GM18858 (cell line): Measurements from ENCODE around the gene RAD21L1.

Source experiments
- ATAC-seq: cut with Tn5 transposase; IDR thresholded peaks from one replicate; pipeline ENCODE4 v1.9.1; 2021; ENCODE audit not compliant: unreplicated experiment

RAD21L1 gene

DNA sequence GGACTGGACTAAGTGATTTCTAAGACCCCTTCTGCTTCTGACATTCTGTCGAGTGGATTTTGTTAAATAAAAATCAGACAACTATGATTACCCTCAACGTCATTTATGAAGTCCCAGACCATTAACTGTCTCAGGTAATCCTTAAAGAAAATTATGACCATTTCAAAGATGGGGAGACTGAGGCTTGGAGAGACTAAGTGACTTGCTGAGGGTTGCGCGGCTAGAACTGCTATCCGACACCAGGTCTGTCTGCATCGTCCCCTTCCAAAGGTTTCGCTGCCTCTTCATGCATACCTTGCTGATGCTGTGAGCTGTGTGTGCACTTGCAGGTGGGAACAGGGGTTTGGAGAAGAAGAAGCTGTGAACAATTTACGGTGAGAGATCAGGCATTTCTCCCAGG lies 43.4 kb downstream of the RAD21L1 start:
- no peak for ATAC-seq

DNA sequence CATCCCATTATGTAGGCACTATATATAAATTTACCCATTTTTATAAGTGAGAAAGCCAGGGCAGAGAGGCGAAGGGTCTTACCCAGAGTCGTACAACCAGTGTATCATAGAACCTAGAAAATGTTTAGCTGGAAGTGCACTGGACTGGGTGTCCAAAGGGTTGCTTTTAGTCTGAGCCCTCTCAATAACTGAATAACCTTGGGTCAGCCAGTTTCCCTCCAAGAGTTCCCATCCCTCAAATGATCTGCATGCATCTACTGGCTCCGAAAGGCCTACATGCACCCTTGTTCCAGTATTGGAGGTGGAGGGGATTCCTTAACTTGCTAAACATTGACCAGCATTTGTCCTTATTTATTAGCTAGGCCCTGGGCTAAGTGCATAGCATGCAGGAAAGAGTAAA lies 44.0 kb downstream of the RAD21L1 start:
- no peak for ATAC-seq

DNA sequence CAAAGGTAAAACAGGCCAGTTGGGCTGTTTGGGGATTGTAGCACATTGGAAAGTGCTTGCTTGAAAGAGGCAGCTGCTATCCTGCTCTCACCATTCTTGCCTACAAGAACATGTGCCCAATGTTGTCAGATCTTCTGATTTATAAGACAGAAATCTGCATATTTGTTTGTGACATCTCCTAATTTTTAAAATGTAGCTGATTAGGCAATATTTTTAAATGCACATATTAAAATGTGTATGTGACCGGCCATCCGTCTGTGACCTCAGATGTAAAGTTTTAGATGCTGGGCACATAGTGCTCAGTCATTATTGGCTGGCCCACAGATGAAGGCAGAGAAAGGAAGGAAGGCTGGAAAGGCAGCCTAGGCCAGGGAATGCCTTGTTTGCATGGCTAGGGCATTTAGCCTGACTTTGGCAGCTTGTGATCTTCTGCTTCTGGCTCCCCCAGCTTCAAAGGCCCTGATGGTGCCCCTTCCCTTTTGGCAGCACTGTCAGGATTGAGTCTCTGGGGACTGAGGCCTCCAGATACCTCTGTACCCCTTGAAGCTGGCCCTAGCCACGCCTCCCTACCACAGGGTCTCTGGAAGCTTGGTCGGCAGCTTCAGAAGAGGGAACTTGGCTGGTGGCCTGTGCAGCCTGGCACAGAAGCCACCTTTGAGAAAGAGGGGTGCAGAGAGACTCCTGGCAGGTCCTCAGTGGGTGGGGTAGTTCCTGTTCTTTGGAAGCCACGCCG lies 46.7 kb downstream of the RAD21L1 start:
- ATAC-seq, result no peak

- no peak for ATAC-seq
Measured at GRCh38 chr20:1273366-1273765, 47.5 kb downstream of the RAD21L1 start.

DNA sequence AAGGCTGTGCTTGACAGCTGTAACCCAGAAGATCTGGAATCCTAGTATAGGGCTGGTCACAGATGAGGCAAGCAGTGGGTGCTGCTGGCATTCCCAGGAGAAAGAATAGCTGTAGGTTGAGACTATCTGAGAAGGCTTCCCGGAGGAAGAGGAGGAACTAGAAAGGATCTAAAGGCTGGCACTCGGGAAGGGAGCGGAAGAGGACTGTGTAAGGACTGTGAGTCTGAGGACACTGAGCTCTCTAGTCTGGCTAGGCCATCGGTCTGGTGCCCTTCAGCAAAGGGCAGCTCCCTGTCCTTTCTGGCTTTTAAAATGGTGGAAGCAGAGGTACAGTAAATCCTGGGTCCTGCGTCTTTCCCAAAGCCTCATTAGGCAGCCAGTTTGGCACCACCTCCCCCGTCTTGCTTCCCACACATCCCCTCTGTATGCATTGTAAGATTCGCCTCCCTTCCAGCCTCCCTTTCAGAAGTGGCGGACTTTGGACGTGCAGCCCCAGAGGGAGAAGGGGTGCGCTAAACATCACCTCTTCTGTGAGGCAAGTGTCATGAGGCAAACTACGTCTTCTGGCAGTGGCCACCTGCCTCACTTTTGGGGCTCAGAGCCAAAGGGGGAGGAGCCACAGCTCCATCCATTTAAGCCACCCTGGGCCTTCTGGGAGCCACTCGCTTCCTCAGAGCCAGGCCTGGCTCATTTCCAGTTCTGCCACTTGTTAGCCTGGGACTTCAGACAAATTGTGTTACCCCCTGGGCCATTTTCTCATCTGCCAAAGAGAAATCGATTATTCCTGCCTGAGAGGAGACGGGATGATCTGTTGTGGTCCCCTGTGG lies 48.9 kb downstream of the RAD21L1 start:
- ATAC-seq, result no peak

DNA sequence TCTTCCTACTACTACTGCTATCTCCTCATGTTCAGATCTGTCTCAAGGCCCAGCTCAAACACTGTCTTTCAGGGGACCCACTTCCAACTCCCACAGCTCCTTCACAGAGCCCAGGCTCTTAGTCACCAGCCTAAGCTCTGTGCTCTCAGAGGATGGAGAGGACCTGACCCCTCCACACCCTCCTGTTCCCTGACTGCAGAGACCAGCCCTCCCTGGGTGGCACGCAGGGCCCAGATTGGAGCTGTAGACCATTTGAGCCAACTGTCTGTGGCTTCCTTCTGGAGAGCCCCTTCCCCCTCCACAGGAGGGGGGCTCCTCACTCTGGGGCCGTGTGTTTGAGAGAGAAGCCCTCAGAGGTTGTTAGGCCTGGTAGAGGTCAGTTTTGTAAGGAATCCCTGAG lies 50.1 kb downstream of the RAD21L1 start:
- no peak for ATAC-seq

DNA sequence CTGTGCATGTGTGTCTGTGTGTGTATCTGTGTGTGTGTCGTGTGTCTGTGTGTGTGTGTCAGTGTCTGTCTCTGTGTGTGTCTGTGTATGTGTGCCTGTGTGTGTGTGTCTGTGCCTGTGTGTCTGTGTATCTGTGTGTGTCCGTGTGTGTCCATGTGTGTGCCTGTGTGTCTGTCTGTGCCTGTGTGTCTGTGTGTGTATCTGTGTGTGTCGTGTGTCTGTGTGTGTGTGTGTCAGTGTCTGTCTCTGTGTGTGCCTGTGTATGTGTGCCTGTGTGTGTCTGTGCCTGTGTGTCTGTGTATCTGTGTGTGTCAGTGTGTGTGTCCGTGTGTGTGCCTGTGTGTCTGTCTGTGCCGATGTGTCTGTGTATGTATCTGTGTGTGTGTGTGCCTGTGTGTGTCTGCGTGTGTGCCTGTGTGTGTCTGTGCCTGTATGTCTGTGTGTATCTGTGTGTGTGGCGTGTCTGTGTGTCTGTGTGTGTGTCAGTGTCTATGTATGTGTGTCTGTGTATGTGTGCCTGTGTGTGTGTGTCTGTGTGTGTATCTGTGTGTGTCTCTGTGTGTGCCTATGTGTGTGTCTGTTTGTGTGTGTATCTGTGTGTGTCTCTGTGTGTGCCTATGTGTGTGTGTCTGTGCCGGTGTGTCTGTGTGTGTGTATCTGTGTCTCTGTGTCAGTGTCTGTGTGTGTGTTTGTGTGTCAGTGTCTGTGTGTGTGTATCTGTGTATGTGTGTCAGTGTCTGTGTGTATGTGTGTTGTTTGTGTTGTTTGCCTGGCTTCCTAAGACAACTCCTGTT lies 51.9 kb downstream of the RAD21L1 start:
- ATAC-seq, result no peak

DNA sequence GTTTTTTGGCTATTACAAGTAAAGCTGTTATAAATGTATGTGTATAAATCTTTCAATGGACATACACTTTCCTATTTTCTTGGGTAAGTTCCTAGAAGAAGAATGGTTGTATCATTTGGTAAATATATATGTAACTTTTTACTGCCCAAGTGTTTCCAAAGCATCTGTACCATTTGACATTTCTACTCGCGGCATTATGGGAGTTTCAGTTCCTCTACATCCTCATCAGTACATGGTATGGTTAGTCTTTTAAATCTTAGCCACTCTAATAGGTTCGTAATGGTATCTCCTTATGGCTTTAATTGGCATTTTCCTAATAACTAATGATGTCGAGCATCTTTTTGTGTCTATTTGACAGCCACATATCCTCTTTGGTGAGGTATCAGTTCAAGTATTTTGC lies 53.1 kb downstream of the RAD21L1 start:
- ATAC-seq, result no peak

DNA sequence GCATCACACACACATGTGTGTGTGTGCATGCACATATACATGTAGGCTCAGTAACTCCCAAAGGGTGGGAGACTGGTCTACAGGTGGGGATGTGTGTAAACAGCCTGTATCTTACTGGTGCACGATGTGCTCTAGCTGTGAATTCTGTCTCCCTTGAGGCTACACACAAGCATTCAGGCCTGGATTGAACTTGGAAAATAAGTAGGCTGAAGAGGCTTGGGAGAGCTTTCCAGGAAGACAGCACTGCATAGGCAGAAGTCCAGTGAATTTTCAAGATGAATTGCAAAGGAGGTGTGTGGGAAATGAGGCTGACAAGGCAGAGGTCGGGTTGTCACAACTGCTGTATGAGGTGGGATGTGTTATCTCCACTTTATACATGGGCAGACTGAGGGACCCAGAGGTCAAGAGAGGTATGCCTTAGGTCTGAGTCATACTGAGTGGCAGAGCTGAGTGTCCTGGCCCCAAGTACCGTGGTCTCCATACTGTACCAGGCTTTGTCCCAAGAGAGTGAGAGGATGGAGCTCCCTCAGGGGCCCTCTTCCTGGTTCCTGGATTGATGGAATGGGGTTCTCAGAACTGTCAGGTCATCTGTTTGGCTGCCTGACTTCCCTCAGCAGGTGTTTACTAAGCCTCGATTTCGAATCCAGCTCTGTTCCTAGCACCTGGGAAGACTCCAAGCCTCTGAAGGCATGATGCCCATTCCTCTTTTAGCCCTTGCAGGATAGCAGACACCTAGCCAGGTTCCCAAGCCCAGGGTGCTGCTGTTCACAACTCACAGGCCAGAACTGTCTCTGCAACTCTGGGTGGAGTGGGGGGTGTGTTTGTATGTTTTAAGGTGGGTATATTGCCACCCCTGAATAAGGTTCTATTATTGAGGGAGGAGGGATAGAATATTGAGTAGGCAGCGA lies 54.6 kb downstream of the RAD21L1 start:
- ATAC-seq, result no peak

DNA sequence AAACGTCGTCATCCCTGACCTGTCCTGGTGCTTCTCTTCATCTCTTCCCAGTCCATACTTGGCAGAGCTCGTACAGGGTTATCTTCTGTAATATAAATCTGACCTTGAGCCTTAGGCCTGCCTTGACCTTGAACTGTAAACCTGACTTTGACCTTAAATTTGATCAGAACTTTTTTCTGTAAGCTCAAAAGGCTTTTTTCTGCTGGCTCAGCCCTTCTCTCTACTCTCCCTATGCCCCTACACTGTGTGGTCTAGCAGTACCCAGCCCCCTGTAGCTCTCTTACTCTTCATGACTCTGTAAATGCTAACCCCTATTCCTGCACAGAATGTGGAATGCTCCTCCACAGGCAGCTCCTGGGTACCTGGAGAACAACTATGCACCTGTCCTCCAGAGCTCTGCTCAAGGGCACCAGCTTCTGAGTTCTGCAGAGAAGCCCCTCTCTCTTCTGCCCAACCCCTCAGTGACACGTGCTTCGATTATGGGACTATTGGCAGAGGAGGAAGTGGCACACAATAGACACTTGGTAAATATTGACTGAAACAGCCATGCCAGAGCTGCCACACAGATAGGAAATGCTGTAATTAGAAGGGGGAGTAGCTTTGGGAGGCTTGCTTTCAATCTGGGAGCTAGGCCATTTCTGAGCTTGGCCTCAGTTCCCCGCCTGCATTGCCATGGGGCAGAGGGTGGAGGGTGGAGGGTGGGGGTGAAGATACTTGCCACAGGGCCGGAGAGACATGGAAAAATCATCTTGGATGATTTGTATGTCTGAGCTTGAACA lies 55.6 kb downstream of the RAD21L1 start:
- ATAC-seq, result no peak

- no peak for ATAC-seq
Measured at GRCh38 chr20:1282966-1283365, 57.1 kb downstream of the RAD21L1 start.

DNA sequence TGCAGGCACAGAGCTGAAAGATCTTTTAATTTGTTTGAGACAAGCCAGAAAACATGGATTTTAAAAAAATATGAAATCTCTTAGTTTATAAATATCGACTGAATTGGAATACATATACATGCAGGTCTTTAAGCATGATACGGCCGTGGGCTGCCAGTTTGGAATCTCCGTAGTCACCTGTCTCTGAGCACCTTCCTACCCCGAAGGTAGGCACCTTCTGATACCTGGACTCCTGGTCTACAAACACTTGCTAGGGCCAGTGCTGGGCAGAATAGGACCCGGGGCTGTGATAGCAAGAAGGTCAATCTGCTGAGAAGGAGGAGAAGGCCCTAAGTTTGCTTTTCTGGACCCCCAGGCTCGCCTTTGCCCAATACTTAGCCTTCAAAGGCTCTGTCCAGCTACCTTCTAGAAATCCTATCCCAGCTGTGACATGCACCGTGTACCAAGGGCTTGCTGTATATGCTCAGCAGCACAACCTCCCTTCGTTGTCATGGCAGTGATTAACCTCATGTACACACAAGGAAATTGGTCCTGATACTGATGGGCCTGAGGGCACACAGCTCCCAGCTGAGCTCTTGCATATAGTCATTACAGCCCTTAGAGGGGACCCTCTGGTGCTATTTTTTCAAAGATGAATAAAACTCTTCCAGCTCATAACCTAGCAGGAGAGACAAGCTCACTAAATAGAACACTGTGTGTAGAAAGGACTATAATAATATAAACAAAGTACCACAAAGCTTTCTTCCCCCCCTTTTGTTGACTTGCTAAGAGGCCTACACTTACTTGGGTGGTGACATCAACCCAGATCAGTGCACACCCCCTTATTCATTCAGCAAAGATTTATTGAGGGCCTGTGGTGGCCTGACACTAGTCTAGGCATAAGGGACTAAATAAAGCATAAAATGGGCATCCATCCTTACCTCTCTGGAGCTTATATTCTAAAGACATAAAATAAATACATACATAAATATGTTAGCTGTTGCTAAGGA lies 58.0 kb downstream of the RAD21L1 start:
- no peak for ATAC-seq

GRCh38 chr20:1286267-1287024 lies 60.6 kb downstream of the RAD21L1 start:
- no peak for ATAC-seq

DNA sequence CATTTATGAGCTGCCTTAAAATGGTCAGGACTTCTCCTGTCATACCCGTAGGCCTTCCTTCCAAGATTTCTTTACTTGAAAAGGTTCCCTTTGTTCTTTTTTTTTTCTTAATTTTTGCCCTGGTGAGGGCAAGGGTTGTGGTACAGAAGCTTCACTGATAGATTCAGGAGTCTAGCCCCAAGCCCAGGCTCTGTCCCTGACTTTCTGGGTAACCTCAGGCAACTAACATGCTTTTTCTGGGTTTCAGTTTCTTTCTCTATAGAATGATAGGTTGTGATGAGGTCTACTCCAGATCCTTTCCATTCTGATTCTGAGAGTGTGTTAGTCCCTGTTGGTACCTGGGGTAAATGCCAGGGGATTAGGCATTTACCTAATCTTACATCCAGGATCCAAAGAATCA lies 61.5 kb downstream of the RAD21L1 start:
- ATAC-seq, result no peak

- no peak for ATAC-seq
Measured at GRCh38 chr20:1287787-1288569, 62.1 kb downstream of the RAD21L1 start.

GRCh38 chr20:1291191-1291741 lies 65.4 kb downstream of the RAD21L1 start:
- ATAC-seq, result no peak

- no peak for ATAC-seq
Measured at GRCh38 chr20:1292620-1293019, 66.8 kb downstream of the RAD21L1 start.
